Activated CD4-positive, alpha-beta memory T cell treated with anti-CD3 and anti-CD28 coated beads for 36 hours (primary cell): ENCODE data around the gene TNNI3. TPM values are rescaled to one million over a fixed set of nuclear protein-coding genes. Genes with fewer than 3 reads are reported as not detected.
"Not testable (repeated sequence)": the region's sequence is repeated elsewhere in the genome, so short reads cannot be mapped to it uniquely, and the experiment has no call there.

Experiments used
- CTCF ChIA-PET: fragments of 350-600 bp; sonication (Branson Sonifier 250); formaldehyde crosslinking; loops from one replicate; lab custom pipeline; 2021; ENCODE audit warnings: antibody characterized with exemption, inconsistent platforms; lab: Charles Lee
- POLR2A ChIA-PET: fragments of 350-600 bp; sonication (Branson Sonifier 250); formaldehyde crosslinking; loops from one replicate; lab custom pipeline; 2021; ENCODE audit warnings: antibody characterized with exemption; lab: Charles Lee
- DNase-seq: peaks from one replicate; pipeline ENCODE4 v3.0.0-alpha.2; 2020
- H3K27ac Mint-ChIP-seq: one replicate; pipeline ENCODE4 v1.8.0; 2021; ENCODE audit warnings: mixed read lengths
- H3K27me3 Mint-ChIP-seq: one replicate; pipeline ENCODE4 v1.8.0; 2021; ENCODE audit warnings: mixed read lengths
- H3K36me3 Mint-ChIP-seq: one replicate; pipeline ENCODE4 v1.8.0; 2021; ENCODE audit warnings: mixed read lengths
- H3K4me1 Mint-ChIP-seq: one replicate; pipeline ENCODE4 v1.8.0; 2021; ENCODE audit warnings: low read depth, mixed read lengths
- H3K4me3 Mint-ChIP-seq: one replicate; pipeline ENCODE4 v1.8.0; 2021; ENCODE audit warnings: mild to moderate bottlenecking, mixed read lengths
- H3K9me3 Mint-ChIP-seq: one replicate; pipeline ENCODE4 v1.8.0; 2021; ENCODE audit warnings: mixed read lengths
- intact Hi-C: fragments of 100-400 bp; cut with micrococcal nuclease; formaldehyde crosslinking; loops from one replicate; pipeline ENCODE4 v1.15.1; 2023
- total RNA-seq, 2 experiments: library from RNA; stranded (reverse); gene quantifications; one replicate each; pipeline ENCODE4 v1.2.3, GENCODE V29; 2021

TNNI3 gene
- total RNA-seq, 2 experiments from 2014 or later, result not detected

DNA sequence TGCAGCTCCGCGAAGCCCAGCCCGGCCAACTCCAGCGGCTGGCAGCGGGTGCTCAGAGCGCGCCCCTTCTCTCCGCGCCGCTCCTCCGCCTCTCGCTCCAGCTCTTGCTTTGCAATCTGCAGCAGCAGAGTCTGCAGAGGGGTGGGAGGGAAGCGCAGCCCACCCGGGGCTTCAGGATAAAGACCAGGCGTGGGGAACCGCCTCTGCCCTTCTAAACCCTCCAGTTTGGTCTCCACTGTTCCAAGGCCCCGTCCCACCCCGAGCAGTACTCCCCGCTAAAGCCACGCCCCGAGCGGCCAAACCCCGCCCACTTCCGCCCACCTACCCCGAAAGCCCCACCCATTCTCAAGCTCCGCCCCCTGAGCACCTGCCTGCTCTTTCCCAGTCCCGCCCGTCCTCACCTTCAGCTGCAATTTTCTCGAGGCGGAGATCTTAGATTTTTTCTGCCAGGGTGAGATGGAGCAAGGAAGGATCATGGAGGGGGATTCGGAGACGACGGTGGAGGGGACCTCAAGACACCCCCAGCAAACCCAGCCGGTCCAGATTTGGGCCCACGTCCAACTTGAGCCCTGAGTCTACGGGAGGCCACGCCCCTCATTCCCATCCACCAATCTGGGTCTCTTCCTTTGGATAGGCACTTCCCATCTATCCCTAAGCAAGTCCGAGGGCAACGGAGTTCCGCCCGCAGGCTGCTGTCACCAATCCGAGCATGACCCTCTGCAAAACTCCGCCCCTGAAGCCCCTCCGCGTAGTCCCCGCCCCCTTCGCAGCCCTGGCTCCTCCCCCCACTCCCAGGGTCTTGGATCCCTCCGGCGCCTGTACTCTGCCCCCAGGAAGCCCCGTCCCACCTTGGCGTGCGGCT, 1.1 kb downstream of the TNNI3 start:
- DNase-seq, result peak; percentile 60
- Mint-ChIP-seq H3K27me3 (peaks cover 29% of the 10 kb centered on the region), H3K4me3 (no peak overlapping the region), H3K27ac (no peak overlapping the region), H3K36me3 (no peaks in the 10 kb centered on the region), H3K9me3 (peaks cover 10% of the 10 kb centered on the region), H3K4me1 (peaks cover 18% of the 10 kb centered on the region)
- ChIA-PET CTCF (interaction anchor here (0.9 kb wide), 1 partner anchor 10 kb away, joined by 3 read pairs; no protein-coding TSS in a partner anchor), POLR2A (no interaction called here)
- intact Hi-C loops, result no loop called here

DNA sequence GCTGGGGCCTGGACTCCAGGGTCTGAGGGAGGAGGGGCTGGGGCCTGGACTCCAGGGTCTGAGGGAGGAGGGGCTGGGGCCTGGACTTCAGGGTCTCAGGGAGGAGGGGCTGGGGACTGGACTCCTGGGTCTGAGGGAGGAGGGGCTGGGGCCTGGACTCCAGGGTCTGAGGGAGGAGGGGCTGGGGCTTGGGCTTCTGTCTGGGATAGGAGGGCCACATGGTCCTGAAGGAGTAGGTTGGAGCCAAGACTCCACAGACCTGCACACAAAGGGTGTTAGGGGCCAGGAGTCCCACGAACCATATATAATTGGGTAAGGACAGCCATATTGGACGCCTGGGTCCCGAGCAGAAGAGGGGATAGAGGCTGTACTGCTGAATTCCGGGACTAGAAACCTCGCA, 1.7 kb downstream of the TNNI3 start:
- intact Hi-C loops, H3K4me3 Mint-ChIP-seq, H3K36me3 Mint-ChIP-seq, POLR2A ChIA-PET, DNase-seq, H3K27ac Mint-ChIP-seq: not testable (repeated sequence)
- Mint-ChIP-seq H3K4me1 (peaks cover 18% of the 10 kb centered on the region), H3K27me3 (peaks cover 29% of the 10 kb centered on the region), H3K9me3 (peaks cover 12% of the 10 kb centered on the region)
- CTCF ChIA-PET, result interaction anchor here (0.9 kb wide), 1 partner anchor 9 kb away, joined by 3 read pairs; no protein-coding TSS in a partner anchor

DNA sequence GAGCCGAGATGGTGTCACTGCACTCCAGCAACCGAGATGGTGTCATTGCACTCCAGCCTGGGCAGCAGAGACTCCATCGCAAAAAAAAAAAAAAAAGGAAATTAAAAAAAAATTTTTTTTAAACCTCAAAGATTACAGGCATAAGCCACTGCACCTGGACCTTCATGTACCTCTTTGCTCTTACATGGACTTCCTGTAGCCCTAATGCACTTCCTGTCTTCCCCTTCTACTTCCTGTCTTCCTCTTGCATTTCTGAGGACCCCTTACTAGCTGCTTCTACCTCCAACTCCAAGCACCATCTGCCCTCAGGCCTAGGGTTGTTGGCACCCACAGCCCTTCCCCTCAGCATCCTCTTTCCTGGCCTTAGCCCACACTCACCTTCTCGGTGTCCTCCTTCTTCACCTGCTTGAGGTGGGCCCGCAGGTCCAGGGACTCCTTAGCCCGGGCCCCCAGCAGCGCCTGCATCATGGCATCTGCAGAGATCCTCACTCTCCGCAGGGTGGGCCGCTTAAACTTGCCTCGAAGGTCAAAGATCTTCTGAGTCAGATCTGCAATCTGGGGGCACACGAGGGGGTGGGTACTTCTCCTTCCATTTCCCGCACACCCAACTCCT, 3.8 kb downstream of the TNNI3 start:
- ChIA-PET POLR2A (no interaction called here), CTCF (interaction anchor here (0.8 kb wide), 1 partner anchor 12 kb away, joined by 5 read pairs; no protein-coding TSS in a partner anchor)
- no peak overlapping the region for H3K4me3 Mint-ChIP-seq
- intact Hi-C loops, result no loop called here
- no peak overlapping the region for H3K27ac Mint-ChIP-seq
- no peak for DNase-seq
- peaks cover 16% of the 10 kb centered on the region for H3K4me1 Mint-ChIP-seq
- H3K27me3 Mint-ChIP-seq, result peaks cover 28% of the 10 kb centered on the region
- H3K9me3 Mint-ChIP-seq, result peaks cover 12% of the 10 kb centered on the region
- no peaks in the 10 kb centered on the region for H3K36me3 Mint-ChIP-seq

DNA sequence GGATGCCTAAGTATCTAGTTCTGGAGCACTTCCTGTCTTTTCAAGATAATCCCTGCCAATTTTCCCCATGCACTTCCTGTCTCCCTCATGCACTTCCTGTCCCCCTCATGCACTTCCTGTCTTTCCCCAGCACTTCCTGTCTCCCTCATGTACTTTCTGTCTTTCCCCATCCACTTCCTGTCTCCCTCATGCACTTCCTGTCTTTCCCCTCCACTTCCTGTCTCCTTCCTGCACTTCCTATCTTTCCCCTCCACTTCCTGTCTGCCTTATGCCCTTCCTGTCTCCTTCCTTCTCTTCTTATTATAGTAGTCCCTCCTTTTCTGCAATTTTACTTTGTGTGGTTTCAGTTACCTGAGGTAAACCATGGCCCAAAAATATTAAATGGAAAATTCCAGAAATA, 5.5 kb downstream of the TNNI3 start:
- intact Hi-C loops, result no loop called here
- Mint-ChIP-seq H3K27ac (peak overlapping the region; percentile 38), H3K4me3 (no peak overlapping the region), H3K27me3 (peaks cover 27% of the 10 kb centered on the region), H3K9me3 (peaks cover 12% of the 10 kb centered on the region), H3K36me3 (no peaks in the 10 kb centered on the region), H3K4me1 (peaks cover 16% of the 10 kb centered on the region)
- DNase-seq, result no peak
- ChIA-PET POLR2A (no interaction called here), CTCF (interaction anchor here (1.1 to 1.9 kb wide), 2 partner anchors 8 to 10 kb away, joined by 4 to 7 read pairs; no protein-coding TSS in a partner anchor)

DNA sequence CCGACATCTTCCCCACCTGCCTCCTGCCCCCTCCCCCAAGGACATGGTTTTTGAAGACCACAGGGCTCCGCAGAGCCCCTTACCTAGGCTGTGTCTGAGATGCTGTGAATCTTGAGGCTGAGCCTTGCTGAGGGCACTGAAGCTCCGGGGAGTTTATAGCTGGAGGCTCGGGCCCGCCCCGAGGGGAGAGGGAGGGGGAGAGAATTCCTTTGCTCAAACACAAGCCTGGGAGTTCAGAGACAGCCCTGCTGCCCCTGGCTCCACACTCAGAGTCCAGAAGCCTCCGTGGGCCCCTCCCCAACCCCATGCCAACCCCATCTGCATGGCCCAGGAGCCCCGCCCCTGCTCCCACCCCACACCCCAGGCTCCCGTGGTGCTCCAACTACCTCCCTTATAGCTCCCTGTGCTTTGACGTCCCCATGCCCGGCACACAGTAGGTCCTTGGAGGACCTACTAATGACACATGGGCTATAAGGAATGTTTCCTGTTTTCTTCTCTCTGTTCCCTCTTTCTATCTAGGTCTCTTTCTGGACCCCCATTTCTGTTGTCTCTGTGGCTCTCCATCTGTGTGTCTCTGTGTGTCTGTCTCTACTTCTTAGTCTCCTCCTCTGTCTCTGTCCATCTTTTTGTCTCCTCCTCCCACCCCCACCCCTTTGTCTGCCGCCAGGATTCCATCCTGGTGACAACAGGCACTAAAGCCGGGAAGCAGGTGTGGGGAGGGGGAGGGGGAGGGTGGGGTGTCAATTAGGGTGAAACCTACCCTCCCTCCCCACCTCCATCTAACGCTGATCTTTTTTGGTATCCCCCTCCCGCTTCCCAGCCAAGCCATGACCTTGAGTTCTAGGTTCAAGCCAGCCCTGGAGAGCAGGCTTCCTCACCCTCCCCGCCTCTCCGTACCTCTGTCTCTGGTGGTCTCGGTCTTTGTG, 8.2 kb downstream of the TNNI3 start, which contains the start of gene TNNT1:
Gene TNNT1 (minus strand): TSS at position 129 of the 926 bp plus-strand sequence. CDS start 2,049 bp downstream, outside the sequence.
- Mint-ChIP-seq H3K36me3 (no peaks in the 10 kb centered on the region), H3K27ac (no peak within 1 kb of the TSS), H3K9me3 (peaks cover 12% of the 10 kb centered on the region), H3K27me3 (peaks cover 31% of the 10 kb centered on the region), H3K4me3 (no peak within 1 kb of the TSS), H3K4me1 (peaks cover 10% of the 10 kb centered on the region)
- ChIA-PET POLR2A (no interaction called here), CTCF (interaction anchor here (0.7 to 1.0 kb wide), 2 partner anchors 12 to 703 kb away, joined by 3 read pairs; no protein-coding TSS in a partner anchor)
- no peak for DNase-seq
- intact Hi-C loops, result no loop called here

DNA sequence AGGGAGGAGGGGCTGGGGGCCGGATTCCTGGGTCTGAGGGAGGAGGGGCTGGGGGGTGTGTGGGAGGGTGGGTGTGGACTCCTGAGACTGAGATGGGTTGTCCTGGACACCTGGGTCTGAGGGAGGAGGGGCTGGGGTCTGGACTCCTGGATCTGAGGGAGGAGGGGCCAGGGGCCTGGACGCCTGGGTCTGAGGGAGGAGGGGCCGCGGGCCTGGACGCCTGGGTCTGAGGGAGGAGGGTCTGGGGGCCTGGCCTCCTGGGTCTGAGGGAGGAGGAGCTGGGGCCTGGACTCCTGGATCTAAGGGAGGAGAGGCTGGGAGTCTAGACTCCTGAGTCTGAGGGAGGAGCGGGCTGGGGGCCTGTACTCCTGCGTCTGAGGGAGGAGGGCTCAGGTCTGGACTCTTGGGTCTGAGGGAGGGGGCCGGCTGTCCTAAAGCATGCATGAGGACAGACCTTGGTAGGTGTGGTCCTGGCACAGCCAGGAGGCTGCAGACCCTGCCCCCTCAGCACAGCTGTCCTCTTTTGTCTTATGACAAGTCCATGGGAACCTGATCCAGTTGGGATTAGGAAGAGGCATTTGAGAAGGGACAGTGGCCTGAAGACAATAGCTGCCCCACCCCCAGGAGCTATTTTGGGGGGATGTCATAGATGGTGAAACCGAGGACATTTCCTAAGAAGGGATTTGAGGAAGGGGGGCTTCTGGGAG, 9.8 kb downstream of the TNNI3 start:
- no peak for DNase-seq
- peaks cover 12% of the 10 kb centered on the region for H3K9me3 Mint-ChIP-seq
- H3K27me3 Mint-ChIP-seq, result peaks cover 40% of the 10 kb centered on the region
- H3K27ac Mint-ChIP-seq, result no peak overlapping the region
- H3K4me3 Mint-ChIP-seq, result no peak overlapping the region
- peaks cover 3% of the 10 kb centered on the region for H3K4me1 Mint-ChIP-seq
- ChIA-PET CTCF (interaction anchor here (0.7 kb wide), 1 partner anchor 60 kb away, joined by 3 read pairs; no protein-coding TSS in a partner anchor), POLR2A (no interaction called here)
- intact Hi-C loops, result no loop called here
- H3K36me3 Mint-ChIP-seq, result no peaks in the 10 kb centered on the region

DNA sequence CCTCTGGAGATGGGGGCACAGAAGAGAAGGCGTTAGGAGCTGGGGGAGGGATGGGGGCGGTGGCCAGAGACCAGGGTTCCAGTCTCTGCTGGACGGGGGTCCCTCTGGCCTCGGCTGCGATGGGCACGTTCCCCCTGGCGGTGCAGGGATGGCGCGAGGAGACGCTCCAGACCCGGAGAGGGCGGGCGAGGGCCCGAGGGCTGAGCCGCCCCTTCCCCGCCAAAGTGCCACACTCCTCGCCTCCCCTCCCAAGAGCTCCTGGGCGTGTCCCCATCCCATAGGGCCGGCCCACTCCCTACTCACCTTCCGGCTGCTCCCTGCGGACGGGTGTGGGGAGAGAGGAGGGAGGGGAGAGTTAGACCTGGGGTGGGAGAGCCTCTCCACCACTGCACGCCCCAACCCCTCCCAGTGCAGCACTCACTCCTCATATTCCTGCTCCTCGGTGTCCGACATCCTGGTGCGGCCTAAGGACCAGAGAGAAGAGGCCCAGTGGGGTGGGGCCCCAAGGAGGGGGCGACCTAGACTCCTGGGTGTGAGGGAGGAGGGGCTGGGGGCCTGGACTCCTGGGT, 10.7 kb downstream of the TNNI3 start:
- H3K4me3 Mint-ChIP-seq, result no peak overlapping the region
- H3K4me1 Mint-ChIP-seq, result peaks cover under 1% of the 10 kb centered on the region
- no peak overlapping the region for H3K27ac Mint-ChIP-seq
- ChIA-PET CTCF (interaction anchor here (1.0 to 1.5 kb wide), 3 partner anchors 10 to 357 kb away, joined by 3 to 6 read pairs (median 4); no protein-coding TSS in a partner anchor), POLR2A (no interaction called here)
- no peaks in the 10 kb centered on the region for H3K36me3 Mint-ChIP-seq
- DNase-seq, result no peak
- H3K27me3 Mint-ChIP-seq, result peaks cover 42% of the 10 kb centered on the region
- peaks cover 6% of the 10 kb centered on the region for H3K9me3 Mint-ChIP-seq
- intact Hi-C loops, result no loop called here

DNA sequence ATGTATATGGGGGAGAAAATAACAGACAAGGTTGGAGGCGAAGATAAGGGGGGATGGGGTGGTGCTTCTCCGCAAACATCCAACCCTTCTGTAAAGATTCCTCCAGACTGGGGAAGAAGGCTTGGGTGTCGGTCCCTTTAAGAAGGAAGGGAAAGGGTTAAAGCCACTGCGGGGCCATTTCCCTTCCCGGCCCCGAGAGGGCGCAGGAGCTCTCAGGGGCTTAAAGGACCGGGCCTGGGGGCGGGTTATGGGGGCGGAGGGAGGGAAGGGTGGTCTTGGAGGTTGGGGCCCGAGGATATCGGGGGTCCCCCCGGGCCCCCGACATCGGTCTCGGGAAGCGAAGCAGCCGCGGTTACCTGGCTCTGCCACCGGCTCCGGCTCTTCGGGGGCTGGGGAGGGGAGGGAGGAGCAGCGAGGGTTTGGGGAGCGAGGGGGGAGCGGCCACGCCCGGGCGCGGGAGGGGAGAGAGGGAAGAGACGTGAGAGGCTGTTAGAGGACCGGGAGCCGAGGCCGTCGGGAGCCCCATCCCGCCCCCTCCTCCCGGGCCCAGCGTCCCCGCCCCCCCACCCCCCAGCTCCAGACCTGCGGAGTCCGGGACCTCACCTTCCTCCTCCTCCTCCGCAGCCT, 11.3 kb downstream of the TNNI3 start:
- H3K9me3 Mint-ChIP-seq, result peaks cover under 1% of the 10 kb centered on the region
- POLR2A ChIA-PET, result no interaction called here
- peaks cover 44% of the 10 kb centered on the region for H3K27me3 Mint-ChIP-seq
- DNase-seq, result peak; percentile 40
- no peaks in the 10 kb centered on the region for H3K36me3 Mint-ChIP-seq
- intact Hi-C loops, result no loop called here
- no peak overlapping the region for H3K4me3 Mint-ChIP-seq
- peaks cover under 1% of the 10 kb centered on the region for H3K4me1 Mint-ChIP-seq
- CTCF ChIA-PET, result interaction anchor here (1.0 to 1.5 kb wide), 3 partner anchors 10 to 358 kb away, joined by 3 to 6 read pairs (median 4); no protein-coding TSS in a partner anchor
- H3K27ac Mint-ChIP-seq, result no peak overlapping the region

DNA sequence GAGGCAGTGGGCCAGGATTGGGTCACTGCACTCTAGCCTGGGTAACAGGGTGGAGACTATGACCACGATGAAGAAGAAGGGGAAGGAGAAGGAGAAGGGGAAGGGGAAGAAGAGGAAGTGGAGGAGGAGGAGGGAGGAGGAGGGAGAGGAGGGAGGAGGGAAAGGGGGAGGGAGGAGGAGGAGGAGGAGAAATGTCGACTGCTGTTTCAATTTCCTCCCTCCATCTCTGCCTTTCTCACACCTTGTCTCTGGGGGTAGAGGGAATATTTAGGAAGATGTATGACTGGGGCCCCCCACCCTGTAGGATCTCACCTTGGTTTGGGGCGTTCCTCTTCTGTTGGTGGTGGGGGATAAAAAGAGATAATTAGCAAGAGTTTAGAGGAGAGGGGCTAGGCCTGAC, 12.3 kb downstream of the TNNI3 start:
- Mint-ChIP-seq H3K4me1 (peaks cover 3% of the 10 kb centered on the region), H3K27ac (no peak overlapping the region), H3K9me3 (no peaks in the 10 kb centered on the region), H3K36me3 (no peaks in the 10 kb centered on the region), H3K4me3 (no peak overlapping the region), H3K27me3 (peaks cover 50% of the 10 kb centered on the region)
- DNase-seq, result no peak
- ChIA-PET POLR2A (no interaction called here), CTCF (no interaction called here)
- intact Hi-C loops, result no loop called here

DNA sequence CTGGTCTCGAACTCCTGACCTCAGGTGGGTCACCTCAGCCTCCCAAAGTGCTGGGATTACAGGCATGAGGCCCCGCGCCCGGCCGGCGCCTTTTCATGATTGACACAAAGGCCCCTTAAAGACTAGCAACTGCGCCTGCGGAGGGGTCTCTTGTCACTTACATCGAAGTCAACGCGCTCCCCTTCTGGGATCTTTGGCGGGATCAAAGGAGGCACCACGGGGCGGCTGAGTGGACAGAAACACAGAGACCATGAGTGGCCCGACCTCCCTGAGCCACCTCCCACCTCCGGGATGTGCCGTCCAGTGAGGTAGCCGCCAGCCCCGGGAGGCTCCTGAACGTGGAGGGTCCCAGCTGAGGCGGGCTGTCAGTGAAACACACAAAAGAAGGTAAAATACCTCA, 15.8 kb downstream of the TNNI3 start:
- POLR2A ChIA-PET, result no interaction called here
- Mint-ChIP-seq H3K27ac (no peak overlapping the region), H3K4me1 (peaks cover 3% of the 10 kb centered on the region), H3K27me3 (peaks cover 45% of the 10 kb centered on the region), H3K9me3 (no peaks in the 10 kb centered on the region), H3K36me3 (no peaks in the 10 kb centered on the region), H3K4me3 (no peak overlapping the region)
- DNase-seq, result no peak
- CTCF ChIA-PET, result interaction anchor here (0.6 to 4.3 kb wide), 22 partner anchors 10 to 563 kb away, joined by 3 to 70 read pairs (median 4); partner anchors contain the start of genes UBE2S and ZNF628
- intact Hi-C loops, result loop anchor here (5.0 kb wide), 1 partner anchor 361 kb away; no protein-coding TSS in a partner anchor
